DMS79 (cell line): Measurements from ENCODE around the gene CCHCR1.
"Not testable (repeated sequence)": the region's sequence is repeated elsewhere in the genome, so short reads cannot be mapped to it uniquely, and the experiment has no call there.

Experiments used
- DNase-seq: peaks from one replicate; lab custom pipeline; 2025; lab: John Stamatoyannopoulos, UW

The CCHCR1 gene

GRCh38 chr6:31180500-31180899 lies 22.9 kb upstream of the CCHCR1 start:
- DNase-seq, result no peak

- no peak for DNase-seq
Observed at GRCh38 chr6:31179896-31180295, 22.3 kb upstream of the CCHCR1 start.

DNA sequence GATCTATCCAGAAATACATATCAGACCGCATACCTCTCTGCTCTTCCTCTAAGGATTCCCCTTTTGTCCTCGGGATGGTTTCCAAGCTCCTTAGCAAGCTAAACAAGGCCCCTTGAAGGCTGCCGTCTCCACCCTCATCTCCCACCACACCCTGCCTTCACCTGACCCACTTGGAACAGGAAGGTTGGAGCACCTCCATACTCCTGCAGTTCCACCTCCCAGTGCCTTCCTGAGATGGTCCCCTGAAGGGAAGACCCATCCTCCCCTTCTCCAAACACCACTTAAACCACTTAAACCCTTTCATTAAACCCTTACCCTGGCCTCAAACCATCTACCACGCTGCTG lies 21.4 kb upstream of the CCHCR1 start:
- no peak for DNase-seq

DNA sequence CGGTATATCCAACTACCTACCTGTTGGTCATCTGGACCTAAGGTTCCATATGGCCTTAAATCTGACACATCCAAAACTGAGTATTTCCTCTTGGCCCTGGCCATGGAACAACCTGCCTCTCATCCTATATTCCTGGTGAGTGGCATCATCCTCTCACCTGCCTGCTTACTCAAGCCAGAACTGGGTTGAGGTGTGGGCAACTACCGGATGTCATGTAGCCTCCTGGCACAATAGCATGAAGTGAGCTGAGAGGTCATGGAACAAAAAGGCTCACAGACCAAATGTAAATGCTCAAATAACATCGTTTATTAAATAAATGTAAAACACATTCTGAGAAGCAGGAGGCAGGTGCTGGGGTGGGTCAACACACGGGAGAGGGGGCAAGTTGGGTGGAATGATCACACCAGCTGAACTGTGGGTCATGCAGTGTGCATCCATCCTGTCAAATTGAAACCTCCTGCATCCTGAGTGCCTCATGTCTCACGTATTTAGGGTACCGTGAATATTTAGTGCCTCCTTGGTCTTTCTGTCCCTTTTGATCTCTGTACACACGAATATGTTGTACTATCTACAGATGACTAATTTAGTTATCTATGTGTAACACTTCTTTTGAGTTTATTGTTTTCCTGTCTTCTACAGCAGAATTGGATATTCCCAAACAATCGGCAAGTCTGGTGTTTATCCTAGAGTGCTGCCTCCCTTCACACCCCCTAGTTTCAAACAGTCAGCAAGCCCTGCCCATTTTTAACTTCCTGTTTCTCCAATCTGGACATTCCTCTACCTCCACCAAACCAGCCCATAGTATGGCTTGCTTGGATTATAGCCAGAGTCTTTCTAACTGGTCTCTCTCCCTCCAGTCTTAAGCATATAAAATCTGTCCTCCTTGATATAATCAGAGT lies 20.8 kb upstream of the CCHCR1 start:
- no peak for DNase-seq

GRCh38 chr6:31175971-31176370 lies 18.4 kb upstream of the CCHCR1 start:
- no peak for DNase-seq

DNA sequence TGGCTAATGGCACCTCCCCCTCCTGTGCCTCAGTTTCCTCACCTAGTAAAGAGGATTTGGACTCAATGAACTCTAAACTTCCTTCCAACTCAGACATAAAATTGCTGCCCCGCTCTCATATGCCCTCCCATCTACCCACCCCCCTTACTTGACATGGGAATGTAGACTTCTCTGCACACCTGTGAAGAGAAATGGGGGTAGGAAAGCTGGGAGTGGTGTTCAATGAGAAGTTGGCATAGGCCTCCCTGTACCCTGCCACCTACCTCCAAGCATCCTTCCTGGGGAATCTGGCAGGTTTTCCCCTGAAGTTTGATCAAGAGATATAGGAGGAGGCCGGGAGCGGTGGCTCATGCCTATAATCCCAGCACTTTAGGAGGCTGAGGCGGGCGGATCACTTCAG lies 16.8 kb upstream of the CCHCR1 start:
- no peak for DNase-seq

GRCh38 chr6:31173406-31173805 lies 15.8 kb upstream of the CCHCR1 start:
- no peak for DNase-seq

DNA sequence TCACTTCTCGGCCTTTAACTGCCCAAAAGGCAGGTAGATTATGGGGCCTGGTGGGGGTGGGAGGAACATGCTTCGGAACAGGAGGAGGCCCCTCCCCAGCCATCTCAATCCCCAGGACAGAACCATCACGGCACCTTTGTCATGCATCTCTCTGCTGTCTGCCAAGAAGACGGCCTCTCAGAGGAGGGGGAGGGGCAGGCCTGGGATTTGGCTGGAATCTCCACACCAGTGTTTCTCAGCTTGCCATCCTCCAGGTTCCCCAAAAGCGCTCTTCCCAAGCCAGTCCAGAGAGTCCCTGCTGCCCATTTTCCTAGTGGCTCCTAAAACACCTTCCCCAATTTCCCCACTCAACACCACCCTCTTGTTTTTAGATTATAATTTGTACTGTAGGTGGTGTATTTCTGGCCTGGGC lies 15.4 kb upstream of the CCHCR1 start:
- no peak for DNase-seq

DNA sequence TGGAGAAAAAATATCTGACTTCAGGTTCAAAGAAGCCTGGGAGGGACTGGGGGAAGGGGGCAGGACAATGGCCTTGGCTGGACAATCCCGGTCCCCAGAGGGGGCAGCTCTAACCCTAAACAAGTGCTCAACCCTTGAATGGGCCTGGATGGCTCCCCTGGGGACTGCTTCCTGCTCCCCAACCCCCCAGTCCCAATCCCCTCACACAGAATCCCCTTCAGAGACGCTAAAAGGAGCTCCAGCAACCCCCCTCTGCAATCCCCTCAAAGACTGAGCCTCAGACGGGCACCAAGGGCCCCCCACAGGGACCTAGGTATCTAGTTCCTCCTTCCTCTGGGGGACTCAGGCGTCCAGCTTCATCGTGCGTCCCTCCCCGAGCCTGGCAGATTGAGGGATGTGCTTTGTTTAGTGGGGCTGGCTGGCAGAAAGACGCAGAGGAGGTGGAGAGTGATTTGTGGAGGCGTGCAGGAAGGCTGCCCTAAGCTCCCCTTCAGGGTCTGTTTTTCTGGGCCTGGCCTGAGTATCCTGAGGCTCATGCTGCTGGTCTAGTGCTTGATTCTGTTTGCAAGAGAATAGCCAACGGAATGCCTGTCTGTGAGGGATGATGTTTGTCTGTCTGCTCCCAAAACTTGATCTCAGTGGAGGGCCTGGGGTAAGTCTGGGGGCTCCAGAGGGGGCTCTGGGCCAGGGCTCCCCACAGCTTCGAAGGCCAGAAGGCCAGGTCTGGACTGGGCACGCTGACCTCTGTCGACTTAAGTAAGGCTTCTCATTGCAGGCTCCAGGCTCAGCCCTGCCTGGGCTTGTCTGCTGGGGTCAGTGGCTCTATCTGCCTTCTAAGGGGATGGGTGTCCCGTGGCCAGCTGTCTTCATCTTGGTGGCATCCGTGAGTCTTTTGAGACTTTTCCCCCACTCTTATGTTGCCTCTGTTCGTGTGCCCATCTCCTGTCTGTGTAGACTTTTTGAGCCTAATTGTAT lies 14.6 kb upstream of the CCHCR1 start:
- DNase-seq, result no peak

DNA sequence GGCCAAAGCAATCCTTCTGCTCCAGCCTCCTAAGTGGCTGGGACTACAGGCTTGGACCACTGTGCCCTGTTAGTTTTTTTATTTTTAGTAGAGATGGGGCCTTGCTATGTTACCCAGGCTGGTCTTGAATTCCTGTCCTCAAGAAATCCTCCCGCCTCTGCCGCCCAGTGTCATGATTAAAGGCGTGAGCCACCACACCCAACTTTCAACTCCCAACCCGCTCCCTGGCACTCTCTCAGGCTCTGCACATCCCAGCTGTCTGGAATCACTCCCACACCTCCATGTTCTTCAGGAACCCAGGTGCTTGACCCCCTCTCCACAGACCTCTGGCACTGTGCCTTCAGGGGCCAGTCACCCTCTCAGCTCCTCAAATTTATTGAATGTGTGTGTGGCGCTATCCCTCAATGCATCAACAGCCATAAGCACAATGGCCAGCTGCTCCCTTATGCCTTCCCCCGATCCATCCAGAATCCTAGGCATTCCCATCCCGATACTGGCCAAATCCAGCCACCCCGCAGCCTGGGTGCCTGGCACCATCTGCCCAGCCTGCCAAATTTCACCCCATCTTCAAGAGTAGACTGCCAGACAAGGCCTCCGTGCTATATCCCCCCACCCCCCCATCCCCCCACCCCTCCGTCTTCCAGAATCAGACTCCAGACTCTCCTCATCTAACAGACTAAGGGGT lies 13.5 kb upstream of the CCHCR1 start:
- no peak for DNase-seq

DNA sequence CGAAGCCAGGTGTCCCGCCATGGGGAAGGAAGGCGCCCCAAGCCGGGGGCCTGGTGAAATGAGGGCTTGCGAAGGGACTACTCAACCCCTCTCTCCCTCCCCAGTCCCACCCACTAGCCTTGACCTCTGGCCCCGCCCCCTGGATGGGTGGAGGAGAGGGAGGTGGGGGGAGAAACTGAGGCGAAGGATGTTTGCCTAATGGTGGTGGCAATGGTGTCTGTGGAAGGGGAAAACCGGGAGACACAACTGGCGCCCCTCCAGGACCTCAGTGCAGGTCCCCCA lies 12.9 kb upstream of the CCHCR1 start, which contains the start of gene POU5F1:
POU5F1 (minus strand) TSS at position 83 of the 282 bp plus-strand sequence; CDS start at position 21, 62 bp downstream.
- DNase-seq, result no peak

- DNase-seq, result not testable (repeated sequence)
Observed at GRCh38 chr6:31169858-31170599, 12.4 kb upstream of the CCHCR1 start.

DNA sequence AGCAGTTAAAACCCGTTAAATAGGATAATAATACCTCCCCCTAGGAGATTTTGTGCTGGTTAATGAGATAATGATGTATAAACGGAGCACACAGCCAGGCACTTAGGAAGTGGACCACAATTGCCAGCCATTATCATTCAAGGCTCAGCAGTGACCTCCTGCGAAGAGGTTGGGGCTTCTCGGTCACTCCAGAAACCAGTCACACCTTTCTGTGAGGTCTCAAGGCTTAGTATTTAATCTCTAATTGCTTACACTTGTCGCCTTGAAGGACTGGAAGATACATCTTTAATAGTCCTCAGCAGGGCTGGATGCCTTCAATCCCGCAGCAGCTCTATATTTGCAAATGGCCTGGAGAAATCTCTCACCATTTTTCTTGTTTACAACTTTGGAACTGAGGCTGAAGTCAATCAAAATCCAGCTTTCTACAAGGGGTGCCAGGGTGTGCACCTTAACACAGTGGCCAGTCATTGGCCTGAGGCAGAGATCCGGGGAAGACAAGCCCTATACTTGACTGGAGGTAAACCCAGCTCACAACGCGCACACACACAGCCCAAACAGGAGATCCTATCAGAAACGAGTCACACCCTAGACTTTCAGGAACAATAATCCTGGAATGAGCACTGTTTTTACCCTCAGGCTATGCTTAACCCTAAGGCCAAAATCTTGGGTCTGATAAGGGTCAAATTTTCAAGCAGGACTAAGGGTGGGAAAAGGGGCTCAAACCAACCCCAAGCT lies 11.7 kb upstream of the CCHCR1 start:
- DNase-seq, result no peak

DNA sequence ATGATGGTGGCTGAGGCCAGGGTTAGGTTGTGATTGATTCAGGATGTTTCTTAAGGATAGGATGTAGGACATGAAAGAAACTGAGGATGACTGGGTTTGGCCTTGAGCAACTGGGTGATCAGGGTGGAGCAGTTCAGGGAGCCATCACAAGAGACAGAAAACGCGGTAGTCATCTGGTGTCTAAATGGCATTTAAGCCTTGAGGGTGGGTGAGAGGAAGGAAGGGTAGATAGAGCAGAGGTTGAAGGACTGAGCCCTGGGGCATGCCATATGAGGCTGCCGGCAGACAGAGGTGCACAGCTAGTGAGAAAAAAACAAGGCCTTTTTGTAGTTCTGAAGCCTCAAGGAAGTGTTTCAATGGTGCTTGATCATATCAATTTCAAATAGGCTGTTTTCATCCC lies 11.0 kb upstream of the CCHCR1 start:
- no peak for DNase-seq

GRCh38 chr6:31165986-31166385 lies 8.4 kb upstream of the CCHCR1 start:
- DNase-seq, result no peak

- DNase-seq, result not testable (repeated sequence)
Observed at GRCh38 chr6:31165064-31165832, 7.6 kb upstream of the CCHCR1 start.

- not testable (repeated sequence) for DNase-seq
Observed at GRCh38 chr6:31164475-31165063, 7.0 kb upstream of the CCHCR1 start.

DNA sequence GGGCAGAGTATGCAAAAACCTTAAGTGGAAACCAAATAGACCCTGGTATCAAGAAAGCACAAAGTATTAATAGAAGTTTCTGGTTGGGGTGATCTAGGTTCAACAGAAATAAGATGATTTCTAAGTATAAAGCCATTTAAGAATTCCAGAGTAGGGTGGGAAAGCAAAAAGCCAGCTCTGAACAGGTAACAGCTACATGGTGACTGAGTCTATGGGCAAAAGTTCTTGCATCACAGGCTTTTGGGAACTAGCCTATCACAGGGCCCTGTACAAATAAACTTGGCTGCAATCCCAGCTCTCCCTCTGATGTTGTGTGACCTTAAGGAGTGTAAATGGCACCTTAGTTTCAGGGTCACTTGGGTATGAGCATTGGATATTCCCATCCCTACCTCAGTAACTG lies 6.3 kb upstream of the CCHCR1 start:
- DNase-seq, result no peak

GRCh38 chr6:31162463-31163165 lies 5.0 kb upstream of the CCHCR1 start:
- no peak for DNase-seq
